K562 (cell line): ENCODE measurements around the gene DYNLL1. TPM values are rescaled to one million over a fixed set of nuclear protein-coding genes. Genes with fewer than 3 reads are reported as not detected.

Experiments used
- ATF3 ChIP-seq, 2 experiments: fragments of 450-650 bp in 1 of 2; sonication (generic) in 1 of 2; formaldehyde crosslinking in 1 of 2; IDR thresholded peaks in 1 of 2; conservative IDR thresholded peaks in 1 of 2; 2 replicates each; pipeline versions ENCODE4 v1.6.1 to v1.8.1; 2016 to 2023; ENCODE audit warnings: mild to moderate bottlenecking in 2 of 2, moderate library complexity in 2 of 2, inconsistent platforms in 1 of 2, missing genetic modification reagents in 1 of 2
- BCL6 ChIP-seq: fragments of 250-450 bp; sonication (Bioruptor Pico); IDR thresholded peaks from 2 replicates; pipeline ENCODE4 v1.4.0; 2020
- CSDE1 ChIP-seq, 2 experiments: fragments of 450-650 bp; IDR thresholded peaks; 2 replicates each; pipeline ENCODE4 v1.6.1; 2016; ENCODE audit warnings: mild to moderate bottlenecking in 1 of 2
- EGR1 ChIP-seq: fragments of 450-650 bp; conservative IDR thresholded peaks from 2 replicates; pipeline ENCODE4 v1.6.1; 2017; ENCODE audit warnings: mild to moderate bottlenecking
- ELF4 ChIP-seq: fragments of 450-650 bp; formaldehyde crosslinking; IDR thresholded peaks from 2 replicates; pipeline ENCODE4 v1.4.0; 2022; ENCODE audit warnings: missing genetic modification characterization
- FOXJ3 ChIP-seq: sonication (generic); formaldehyde crosslinking; IDR thresholded peaks from 2 replicates; pipeline ENCODE4 v1.4.0; 2020; ENCODE audit warnings: mild to moderate bottlenecking, missing genetic modification reagents
- GTF3C2 ChIP-seq: IDR thresholded peaks from 3 replicates; pipeline ENCODE4 v1.6.1; 2011; ENCODE audit warnings: borderline replicate concordance, mild to moderate bottlenecking, moderate library complexity; ENCODE audit not compliant: insufficient read length; ENCODE audit errors: extremely low read depth
- HNRNPK ChIP-seq: fragments of 200-400 bp; formaldehyde crosslinking; IDR thresholded peaks from one replicate; pipeline ENCODE4 v1.6.1; 2018; ENCODE audit warnings: mild to moderate bottlenecking, low read depth, low read length; ENCODE audit not compliant: poor library complexity, severe bottlenecking
- ILF3 ChIP-seq: fragments of 450-650 bp; IDR thresholded peaks from 2 replicates; pipeline ENCODE4 v1.6.1; 2018; ENCODE audit warnings: antibody characterized with exemption, mild to moderate bottlenecking, moderate library complexity, borderline replicate concordance
- MECOM ChIP-seq: fragments of 250-450 bp; sonication (Bioruptor Pico); IDR thresholded peaks from 2 replicates; pipeline ENCODE4 v1.8.0; 2022; ENCODE audit warnings: inconsistent platforms
- NFIC ChIP-seq: fragments of 450-650 bp; IDR thresholded peaks from 2 replicates; pipeline ENCODE4 v1.6.1; 2017; ENCODE audit warnings: mild to moderate bottlenecking, inconsistent platforms
- RBBP5 ChIP-seq: fragments of 200-600 bp; sonication (generic); IDR thresholded peaks from 2 replicates; pipeline ENCODE4 v1.6.1; 2012; ENCODE audit warnings: borderline replicate concordance, mild to moderate bottlenecking, low read length, control low read depth, inconsistent platforms; ENCODE audit not compliant: insufficient read depth, poor library complexity, severe bottlenecking
- THAP7 ChIP-seq: fragments of 250-450 bp; sonication (Bioruptor Pico); IDR thresholded peaks from 2 replicates; pipeline ENCODE4 v1.5.0; 2021
- TOE1 ChIP-seq, 2 experiments: fragments of 450-650 bp in 1 of 2; sonication (generic) in 1 of 2; formaldehyde crosslinking in 1 of 2; IDR thresholded peaks; 2 replicates each; pipeline versions ENCODE4 v1.7.1 to v1.8.0; 2016 to 2022; ENCODE audit warnings: borderline replicate concordance in 2 of 2, mild to moderate bottlenecking in 2 of 2, antibody characterized with exemption in 1 of 2, inconsistent platforms in 1 of 2, low read depth in 1 of 2, missing genetic modification reagents in 1 of 2, moderate library complexity in 1 of 2
- YY1 ChIP-seq, 3 experiments: IDR thresholded peaks; 2 replicates each; pipeline ENCODE4 v1.6.1; 2011; ENCODE audit warnings: low read length in 2 of 3, mild to moderate bottlenecking in 2 of 3, moderate library complexity in 2 of 3, borderline replicate concordance in 1 of 3, control low read depth in 1 of 3, low read depth in 1 of 3; ENCODE audit not compliant: insufficient read depth in 3 of 3, insufficient replicate concordance in 2 of 3, control insufficient read depth in 1 of 3, insufficient read length in 1 of 3; ENCODE audit errors: extremely low read depth in 1 of 3
- ZBTB12 ChIP-seq: fragments of 250-450 bp; sonication (Bioruptor Pico); IDR thresholded peaks from 2 replicates; pipeline ENCODE4 v1.4.0; 2020
- ZNF140 ChIP-seq: fragments of 250-450 bp; sonication (Bioruptor Pico); IDR thresholded peaks from 2 replicates; pipeline ENCODE4 v1.8.0; 2021; ENCODE audit warnings: moderate library complexity, mild to moderate bottlenecking, inconsistent platforms
- ZNF184 ChIP-seq: sonication (generic); formaldehyde crosslinking; IDR thresholded peaks from 2 replicates; pipeline ENCODE4 v1.5.0; 2020; ENCODE audit warnings: missing genetic modification reagents
- ZNF830 ChIP-seq: fragments of 250-450 bp; sonication (Bioruptor Pico); IDR thresholded peaks from 2 replicates; pipeline ENCODE4 v1.5.0; 2021; ENCODE audit warnings: mild to moderate bottlenecking
- polyA plus RNA-seq, 8 experiments: library from polyadenylated mRNA; depleted of rRNA in 4 of 8; stranded (reverse) in 5 of 8; unstranded in 3 of 8; fragments of >200 nt; fragmentation: Nextera tagmentation in 2 of 8; fragmentation: Illumina TruSeq in 1 of 8; extraction: Ambion mirVana in 2 of 8; extraction: Trizol in 1 of 8; gene quantifications; 2 replicates each; pipeline versions ENCODE4 v1.2.1 to v1.2.3, GENCODE V29; 2011 to 2014; ENCODE audit warnings: inconsistent platforms in 1 of 8, missing spikeins in 1 of 8
- total RNA-seq, 7 experiments: library from RNA; depleted of rRNA in 6 of 7; stranded (reverse); fragments of >200 nt in 6 of 7; fragmentation: Illumina TruSeq in 2 of 7; extraction: Trizol in 2 of 7; gene quantifications; 2 replicates each; pipeline versions ENCODE4 v1.2.1 to v1.2.3, GENCODE V29; 2011 to 2021; ENCODE audit warnings: low replicate concordance in 1 of 7

Gene DYNLL1
- total and polyA plus RNA-seq, 9 of the 15 experiments (the other 6 are each of a cell fraction or from before 2014, with no cell fraction given) = 303 to 1,112 (median 468) TPM

- TF ChIP-seq ZBTB12 (CRISPR knock-in tag) = no peak
- TF ChIP-seq THAP7 (CRISPR knock-in tag) = no peak
- TF ChIP-seq TOE1 (IDR thresholded peaks at IDR 0.05; ENCODE audit: borderline replicate concordance) = peak; percentile 49; the same call in 1 of the 2 replicates
- no peak for TF ChIP-seq TOE1 (CRISPR knock-in tag; IDR thresholded peaks at IDR 0.05; ENCODE audit: borderline replicate concordance, low read depth)
- no peak for TF ChIP-seq FOXJ3
- 0 out of 2 replicates have a peak, but pooled peaks have one; percentile 0 for TF ChIP-seq NFIC
- no peak; the same call in 1 of the 2 replicates for TF ChIP-seq ILF3
- TF ChIP-seq RBBP5 = peak; percentile 90
- TF ChIP-seq HNRNPK = no peak
- TF ChIP-seq ZNF184 (CRISPR knock-in tag) = no peak
- peak; percentile 68; the same call in 1 of the 2 replicates for TF ChIP-seq ELF4 (CRISPR knock-in tag)
- TF ChIP-seq BCL6 (CRISPR knock-in tag) = no peak
- TF ChIP-seq EGR1 = no peak
- TF ChIP-seq ATF3 (IDR thresholded peaks at IDR 0.05) = no peak
- TF ChIP-seq ATF3 (CRISPR knock-in tag; conservative IDR thresholded peaks at IDR 0.05) = no peak
- TF ChIP-seq YY1 (IDR thresholded peaks at IDR 0.05; ENCODE audit: borderline replicate concordance in 1 of 3, control insufficient read depth in 1 of 3, extremely low read depth in 1 of 3, insufficient read depth in 3 of 3, insufficient read length in 1 of 3, insufficient replicate concordance in 2 of 3, low read depth in 1 of 3, low read length in 2 of 3) = peak; percentile 39 to 91 (median 85)
- TF ChIP-seq ZNF830 (CRISPR knock-in tag) = no peak
- no peak for TF ChIP-seq MECOM (CRISPR knock-in tag)
- no peak for TF ChIP-seq GTF3C2
- TF ChIP-seq ZNF140 (CRISPR knock-in tag) = no peak
- no peak for TF ChIP-seq CSDE1 (IDR thresholded peaks at IDR 0.05)
These were observed 38.3 kb downstream of the DYNLL1 start, which contains the start of gene RNF10 (continued) for GRCh38 chr12:120534203-120534702.
